Cerebellar cortex (tissue), 1 donor: ENCODE data around the gene HOXB6.

Experiments
- DNase-seq: peaks from one replicate; pipeline ENCODE4 v3.0.0-alpha.2; 2015; ENCODE audit warnings: low spot score

HOXB6 gene

DNA sequence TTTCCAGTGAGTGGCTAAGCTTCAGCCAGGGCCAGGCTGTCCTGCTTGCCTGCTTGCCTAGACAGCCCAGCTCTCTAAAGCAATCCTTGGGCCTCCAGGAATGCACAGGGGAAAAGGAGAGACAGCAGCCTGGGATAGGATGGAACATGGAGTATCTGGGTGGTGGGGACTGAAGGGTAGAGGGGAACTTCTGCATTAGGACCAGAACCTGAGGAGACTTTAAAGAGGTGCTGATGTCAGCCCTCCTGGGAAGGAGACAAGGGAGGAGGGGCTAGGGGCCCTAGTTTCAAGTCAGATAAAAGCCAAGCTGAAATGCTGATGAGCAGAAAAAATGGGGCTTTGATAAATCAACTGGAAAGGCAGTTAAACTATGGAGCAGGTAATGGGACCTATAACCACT lies 4.2 kb upstream of the HOXB6 start:
- DNase-seq = no peak

DNA sequence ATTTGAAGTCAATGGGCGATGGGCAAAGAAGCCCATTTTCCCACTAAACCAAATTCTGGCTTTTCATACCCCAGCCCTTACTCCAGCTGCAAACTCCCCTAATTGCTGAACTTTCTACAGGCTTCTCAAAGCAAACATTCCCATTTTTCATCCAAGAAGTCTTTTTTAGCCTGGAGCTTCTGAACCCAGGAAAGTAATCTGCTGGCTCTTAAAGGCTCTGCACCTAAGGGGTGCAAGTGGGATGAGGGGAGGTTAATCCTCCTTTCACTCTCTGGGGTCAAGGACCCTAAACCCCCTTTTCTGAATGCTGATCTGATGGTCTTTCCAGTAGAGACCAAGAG lies 3.7 kb upstream of the HOXB6 start:
- no peak for DNase-seq

DNA sequence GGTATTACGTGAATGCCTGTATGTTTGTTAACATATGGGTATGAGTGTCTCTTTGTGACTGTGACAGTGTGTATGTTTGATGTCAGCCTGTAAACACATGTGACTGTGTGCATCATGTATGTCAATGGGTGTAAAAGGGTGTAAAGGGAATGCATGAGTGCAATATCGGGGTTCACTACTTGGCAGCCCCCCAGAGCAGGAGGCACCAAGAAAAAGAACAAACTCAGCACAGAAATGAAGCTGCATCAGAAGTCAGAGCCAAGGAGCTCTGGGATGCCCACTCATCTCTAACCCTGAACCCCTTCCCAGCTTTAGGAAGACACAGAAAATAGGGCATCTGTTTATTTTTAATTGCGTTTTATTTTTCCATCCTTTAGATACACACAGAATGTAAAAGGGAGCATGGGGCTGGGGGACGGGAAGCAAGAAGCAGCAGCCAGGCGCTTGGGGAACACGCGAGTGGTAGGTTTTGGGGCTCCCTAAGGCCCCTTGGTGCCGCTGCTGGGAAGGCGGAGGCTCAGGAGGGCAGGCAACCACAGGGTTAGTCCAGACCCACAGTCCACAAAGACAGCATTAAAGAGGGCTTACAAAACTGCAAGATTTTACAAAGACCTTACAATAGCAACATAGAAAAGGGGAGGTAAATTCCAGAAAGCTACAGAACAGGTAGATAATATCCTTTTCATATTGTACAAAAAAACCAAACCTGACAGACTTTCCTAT lies 2.3 kb upstream of the HOXB6 start:
- no peak for DNase-seq

DNA sequence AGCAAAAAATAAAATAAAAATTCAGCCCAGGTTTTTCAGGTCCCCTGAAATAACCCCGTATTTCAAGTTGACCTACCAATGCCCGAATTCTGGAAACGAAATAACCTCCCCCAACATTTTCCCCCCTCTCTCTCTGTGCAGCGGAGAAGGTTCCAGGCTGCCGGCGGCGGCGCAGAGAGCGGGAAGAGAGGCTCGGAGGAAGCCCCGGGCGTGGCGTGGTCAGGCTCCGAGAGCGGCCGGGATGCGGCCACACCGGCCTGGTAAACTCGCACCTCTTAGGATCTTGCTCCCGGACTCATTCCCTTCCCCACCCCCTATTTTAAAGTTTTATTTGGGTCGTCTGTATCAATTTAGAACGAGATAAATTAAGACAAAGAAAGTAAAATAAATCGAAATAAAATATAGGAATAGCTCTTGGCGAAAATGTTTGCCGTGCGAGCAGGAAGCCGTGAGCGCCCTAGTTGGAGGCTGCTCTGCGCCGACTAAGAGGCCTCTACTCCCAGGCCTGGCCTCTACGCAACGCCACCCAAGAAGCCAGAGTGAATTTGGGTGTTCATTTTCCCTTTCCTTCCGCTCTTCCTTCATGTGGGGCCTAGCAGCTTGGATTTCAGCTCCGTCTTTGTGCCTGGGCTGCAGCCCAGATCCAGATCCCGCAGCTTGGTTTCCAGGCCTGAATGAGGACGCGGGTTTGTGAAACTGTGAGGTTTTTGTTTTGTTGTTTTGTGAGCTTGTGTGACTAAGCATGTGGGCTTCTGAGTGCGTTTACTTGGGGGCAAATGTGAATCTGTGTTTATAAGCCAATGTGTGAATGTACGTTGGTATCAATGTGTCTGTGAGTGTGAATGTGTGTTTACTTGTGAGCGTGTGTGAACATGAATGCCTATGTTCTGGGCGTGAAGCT lies 1.5 kb upstream of the HOXB6 start:
- DNase-seq = no peak

DNA sequence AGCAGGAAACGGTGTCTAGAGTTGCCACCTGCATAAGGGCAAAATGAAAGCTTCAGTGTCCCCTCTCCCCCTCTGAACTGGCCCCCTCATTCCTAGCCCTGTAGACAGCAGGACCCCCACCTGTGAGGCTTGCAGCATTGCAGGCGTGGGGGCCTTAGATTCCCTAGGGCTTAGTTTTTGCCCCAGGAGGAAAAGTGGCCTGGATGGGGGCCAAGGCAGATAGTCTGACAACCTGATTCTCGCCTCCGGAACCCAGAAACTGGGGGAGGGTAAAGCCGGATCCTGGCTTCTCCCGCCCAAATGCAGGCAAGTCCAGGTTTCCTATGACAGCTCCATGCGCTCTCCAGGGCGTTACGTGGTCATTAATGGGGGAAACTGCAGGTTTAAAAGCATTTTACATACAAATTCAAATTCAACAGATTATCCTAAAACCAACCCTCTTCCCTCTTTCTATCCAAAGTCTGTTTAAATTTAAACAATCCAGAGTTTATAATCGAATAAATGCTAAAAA lies 678 bp upstream of the HOXB6 start:
- DNase-seq = no peak

DNA sequence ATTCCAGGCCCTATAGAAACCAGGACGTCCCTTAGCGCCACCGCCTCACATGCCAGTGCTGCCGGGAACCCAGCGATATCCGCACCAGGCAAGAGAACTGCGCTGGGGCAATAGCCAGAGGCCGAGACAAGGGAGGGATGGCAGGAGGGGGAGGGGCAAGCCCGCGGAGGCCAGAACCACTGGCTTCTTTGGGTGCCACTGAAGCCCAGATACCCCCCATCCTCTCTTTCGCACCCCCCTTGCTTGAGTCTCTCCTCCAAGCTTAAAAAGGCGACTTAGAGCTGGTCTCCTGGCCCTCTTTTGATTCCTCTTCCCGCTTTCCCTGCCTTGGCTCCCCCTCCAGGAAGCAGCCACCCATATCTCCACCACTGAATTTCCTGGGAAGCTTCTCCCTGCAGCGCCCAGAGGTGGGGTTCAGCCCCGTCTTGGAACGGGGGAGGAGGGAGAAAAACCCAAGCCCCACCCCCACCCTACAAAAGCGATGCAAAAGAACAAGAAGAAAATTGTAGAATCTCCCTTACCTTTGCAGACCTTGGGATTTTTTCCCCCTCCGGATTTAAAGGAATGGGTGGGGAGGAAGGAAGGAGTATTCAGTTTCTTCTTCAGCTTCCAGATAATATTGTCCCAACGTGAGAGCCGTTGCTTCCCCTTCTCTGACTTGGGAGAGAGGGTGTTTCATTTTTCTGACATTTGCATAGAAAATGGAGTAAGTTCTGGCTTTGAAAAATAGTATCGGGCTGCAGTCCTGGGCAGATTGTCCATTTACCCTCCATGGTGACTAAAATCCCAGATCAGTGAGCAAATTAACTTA lies 622 bp downstream of the HOXB6 start:
- DNase-seq = no peak

DNA sequence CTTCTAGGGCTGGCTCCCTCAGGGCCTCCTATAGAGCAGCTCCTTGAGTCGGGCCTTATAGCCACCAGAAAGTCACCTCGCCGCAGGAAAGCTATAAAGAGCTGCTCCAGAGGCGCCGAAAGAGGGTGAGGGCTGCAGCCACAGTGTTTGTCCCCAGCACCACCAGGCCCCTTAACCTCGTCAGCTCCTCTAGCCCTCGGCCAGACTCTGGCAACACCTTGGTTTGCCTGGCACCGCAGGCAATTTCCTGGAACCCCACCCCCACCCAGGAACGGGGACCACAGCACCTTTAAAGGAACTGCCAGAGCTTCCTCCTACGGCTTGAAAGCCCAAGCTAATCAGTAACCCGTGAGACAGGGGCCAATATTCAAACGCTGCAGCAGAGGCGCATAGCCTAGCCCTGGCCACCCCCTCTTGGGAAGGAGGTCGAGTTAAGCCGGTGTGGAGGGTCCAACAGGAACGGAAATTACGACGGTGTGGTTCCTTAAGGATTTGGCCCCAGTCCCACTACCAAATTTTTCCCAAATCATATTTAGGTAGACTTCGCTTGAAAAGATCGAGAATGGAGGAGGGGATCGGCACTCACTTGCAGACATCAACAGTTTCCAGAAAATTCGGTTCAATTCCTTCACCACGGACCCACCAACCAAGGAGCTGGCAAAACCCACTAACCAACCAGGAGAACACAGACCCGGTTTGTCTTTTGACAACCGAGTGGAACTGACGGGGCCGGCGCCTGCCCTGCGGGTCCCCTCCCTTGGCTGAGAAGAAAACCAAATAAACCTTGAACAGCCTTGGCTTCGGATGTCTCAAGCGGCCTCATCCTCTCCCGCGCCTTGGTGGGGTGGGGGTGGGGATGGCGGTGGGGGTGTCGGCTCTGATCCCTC lies 3.0 kb downstream of the HOXB6 start:
- no peak for DNase-seq

DNA sequence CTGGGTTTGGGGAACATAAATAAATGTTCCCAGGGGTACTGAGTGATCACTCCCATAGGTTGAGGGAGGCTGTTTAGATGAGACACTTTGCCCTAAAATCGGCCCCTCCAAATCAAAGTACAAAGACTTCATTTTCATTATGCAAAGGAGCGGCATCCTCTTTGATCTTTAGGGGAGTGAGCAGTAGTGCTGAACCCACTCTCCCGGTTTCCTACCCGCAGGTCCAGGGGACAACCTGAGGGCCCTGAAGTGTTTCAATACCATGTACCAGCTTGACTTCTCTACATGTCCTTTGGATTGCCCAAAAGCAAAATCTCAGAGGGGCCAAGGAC lies 3.6 kb downstream of the HOXB6 start:
- no peak for DNase-seq

DNA sequence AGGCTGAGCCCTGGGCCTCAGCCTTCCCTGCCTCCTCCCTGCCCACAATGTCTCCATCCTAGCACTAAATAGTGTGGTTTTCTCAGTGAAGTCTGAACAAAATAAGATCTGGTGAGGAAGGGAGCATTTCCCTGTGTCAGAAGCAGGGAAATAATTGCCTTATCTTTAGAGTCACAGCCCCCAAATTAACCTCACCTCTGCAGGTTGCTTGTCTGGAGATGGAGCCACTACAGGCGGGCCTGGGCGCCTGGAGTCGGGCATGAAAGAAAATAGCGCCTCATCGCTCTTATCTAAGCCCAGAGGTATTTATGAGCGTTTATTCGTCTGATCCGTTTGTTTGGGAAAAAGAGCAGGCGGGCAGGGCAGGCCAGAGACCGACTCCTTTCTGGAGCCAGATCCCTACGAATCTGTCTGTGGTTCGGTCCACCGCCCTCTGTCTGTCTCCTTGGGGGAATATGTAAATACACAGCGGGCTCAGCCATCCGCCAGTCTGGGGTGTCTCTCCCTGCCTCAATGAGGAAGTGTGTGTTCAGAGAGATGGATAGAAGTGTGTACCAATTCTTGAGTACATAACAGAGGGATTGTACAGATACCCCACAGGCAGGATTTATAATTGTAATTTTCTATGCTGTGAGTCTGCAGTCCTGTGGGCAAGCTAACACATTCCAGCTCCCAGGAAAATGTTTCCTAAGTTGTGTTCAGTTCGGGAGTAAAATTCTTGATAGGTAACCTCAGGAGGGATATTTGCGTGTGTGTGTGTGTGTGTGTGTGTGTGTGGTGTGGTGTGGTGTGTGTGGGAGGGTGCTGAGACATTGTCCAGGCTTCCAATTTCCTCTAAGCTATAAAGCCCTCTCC lies 4.3 kb downstream of the HOXB6 start:
- no peak for DNase-seq

DNA sequence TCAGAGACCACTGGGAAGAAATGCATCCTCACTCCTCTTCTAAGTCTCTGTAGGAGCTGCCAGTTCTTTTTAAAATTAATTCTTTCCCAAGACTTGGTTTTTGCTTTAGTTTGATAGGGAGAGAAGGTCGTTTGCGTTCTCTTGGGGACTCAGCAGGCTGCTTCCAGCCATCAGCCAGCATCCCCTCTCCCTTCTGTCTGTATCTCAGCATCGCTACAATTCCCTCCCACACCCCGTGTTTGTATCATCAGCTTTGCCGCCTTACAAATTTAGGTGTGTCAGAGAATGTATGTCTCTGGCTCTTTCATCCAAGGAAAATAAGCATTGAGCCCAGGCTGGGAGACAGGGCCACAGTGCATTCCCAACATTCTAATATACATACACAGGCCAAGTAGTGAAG lies 5.4 kb downstream of the HOXB6 start:
- no peak for DNase-seq

DNA sequence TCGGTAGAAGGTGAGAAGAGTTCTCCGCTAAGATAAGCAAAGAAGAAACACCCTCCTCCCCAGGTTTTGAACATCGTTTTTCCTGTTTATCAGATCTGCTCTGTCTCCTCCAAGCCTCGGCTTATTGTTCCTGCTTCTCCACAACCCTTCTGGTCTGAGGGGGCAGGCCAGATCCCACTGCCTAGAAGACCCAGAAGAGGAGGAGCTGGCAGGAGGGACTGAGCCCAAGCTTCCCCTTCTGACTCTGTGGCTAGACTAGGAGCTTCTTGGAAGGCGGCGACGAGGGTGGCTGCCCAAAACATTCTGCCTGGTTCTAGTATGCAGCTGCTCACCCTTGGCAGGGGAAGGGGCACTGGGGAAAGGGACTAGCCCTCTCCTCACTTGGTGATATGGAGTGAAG lies 6.0 kb downstream of the HOXB6 start:
- no peak for DNase-seq

DNA sequence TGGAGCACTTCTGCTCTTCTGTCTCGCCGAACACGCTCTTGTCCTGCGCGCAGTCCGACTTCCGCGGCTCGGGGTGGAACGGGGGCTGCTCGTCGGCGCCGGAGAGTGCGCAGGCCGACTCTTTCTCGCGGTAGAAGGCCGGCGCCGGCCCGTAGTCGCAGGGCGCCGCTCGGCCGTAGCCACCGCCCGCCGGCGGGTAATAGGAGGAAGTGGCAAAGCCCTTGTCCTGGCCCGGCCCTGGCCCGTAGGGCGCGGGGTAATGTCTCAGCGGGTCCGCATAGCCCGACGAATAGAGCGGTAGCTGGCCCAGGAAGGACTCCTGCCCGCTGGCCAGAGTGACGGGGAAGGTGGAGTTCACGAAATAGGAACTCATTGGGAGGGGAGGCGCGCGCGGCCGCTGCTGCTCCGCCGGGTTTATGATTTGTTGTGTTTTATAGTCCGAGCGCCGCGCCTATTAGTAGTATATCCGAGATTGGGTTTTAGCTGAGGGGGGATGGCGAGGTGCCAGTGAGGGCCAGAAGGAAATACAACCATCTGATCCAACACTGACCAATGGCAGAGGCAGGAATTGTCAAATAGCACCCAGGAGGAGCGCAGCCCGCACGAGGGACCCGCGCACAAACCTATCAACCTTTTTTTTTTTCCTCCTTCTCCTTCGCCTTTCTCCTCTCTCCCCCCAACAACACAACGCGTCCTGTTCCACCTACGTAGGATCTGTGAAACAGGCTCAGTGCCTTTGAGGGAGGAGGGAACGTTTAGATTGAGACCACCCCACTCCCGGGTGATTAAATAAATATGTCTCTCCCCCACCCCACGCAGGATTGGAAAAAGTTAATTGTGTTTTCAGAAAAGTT lies 6.8 kb downstream of the HOXB6 start:
- DNase-seq = no peak

DNA sequence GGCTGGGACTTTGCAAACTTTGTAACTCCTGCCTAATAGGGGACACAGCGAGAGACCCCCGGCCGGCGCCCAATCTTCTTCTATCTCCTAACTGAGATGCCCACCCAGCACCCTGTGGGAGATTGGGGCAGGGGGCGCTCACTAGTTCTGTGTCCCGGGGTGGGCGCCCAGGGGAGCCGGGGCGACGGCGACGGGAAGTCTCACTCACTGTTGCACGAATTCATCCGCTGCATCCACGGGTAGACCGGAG lies 7.3 kb downstream of the HOXB6 start:
- DNase-seq = no peak

DNA sequence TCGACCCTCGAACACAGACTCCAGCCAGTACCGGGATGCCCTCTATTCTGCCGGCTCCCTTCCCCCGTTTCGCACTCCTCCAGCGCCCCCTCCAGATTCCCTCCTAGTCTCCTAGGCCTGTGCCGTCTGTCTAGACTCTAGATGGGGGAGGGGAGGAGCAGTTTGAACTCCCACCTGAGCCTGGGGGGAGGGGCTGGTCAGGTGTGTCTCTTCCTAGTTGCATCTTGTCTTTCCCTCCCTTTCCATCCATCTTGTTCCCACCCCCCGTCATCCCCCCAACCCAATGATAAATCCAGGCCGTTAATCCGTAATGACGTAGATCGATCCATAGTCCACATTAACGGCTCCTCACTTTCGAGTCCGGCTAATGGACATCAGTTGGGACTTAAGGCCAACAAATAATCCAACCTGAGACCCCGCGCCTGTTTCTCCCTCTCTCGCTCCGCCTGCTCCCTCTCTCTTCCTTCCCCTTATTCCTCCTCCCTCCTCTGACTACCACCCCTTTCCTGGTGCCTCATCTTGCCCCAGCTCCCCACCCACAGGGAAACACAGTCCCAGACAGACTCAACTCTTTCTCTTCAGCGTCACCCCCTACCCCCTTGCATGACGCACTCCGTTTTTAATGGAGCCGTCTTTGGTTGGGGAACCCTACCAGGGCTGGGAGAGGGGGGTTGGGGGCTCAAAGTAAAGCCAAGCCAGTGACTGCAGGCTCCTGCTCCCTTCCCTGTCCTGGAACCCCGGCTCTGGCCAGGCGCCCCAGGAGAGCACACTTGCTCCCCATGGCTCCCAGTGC lies 7.9 kb downstream of the HOXB6 start:
- no peak for DNase-seq

DNA sequence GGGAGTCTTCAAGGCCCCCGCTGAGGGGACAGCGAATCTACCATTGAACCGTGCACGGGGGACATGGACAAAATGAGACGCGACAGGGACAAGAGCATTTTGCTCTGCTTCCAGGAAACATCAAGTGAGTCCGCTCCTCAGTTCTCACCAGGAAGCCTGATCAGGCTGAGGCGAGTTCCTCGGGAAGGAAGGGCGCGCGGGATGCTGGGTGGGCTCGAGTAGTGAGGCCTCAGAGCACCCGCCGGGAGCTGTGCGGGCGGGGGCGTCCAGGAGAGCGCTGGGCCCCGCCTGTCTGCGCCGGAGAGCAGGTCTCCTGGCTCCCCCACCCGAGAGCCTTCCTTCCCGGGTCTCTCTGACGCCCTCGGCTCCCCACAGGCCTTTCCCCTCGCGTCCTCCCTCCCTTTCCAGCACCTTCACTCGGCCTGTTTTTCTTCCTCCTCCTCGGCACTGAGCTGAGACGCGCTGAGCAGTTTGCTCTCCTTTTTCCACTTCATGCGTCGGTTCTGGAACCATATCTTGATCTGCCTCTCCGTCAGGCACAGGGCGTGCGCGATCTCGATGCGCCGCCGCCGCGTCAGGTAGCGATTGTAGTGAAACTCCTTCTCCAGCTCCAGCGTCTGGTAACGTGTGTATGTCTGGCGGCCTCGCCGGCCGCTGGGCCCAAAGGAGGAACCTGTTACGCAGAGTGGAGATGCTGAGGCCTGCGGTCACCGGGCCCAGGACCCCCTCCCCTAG lies 8.6 kb downstream of the HOXB6 start:
- DNase-seq = no peak

DNA sequence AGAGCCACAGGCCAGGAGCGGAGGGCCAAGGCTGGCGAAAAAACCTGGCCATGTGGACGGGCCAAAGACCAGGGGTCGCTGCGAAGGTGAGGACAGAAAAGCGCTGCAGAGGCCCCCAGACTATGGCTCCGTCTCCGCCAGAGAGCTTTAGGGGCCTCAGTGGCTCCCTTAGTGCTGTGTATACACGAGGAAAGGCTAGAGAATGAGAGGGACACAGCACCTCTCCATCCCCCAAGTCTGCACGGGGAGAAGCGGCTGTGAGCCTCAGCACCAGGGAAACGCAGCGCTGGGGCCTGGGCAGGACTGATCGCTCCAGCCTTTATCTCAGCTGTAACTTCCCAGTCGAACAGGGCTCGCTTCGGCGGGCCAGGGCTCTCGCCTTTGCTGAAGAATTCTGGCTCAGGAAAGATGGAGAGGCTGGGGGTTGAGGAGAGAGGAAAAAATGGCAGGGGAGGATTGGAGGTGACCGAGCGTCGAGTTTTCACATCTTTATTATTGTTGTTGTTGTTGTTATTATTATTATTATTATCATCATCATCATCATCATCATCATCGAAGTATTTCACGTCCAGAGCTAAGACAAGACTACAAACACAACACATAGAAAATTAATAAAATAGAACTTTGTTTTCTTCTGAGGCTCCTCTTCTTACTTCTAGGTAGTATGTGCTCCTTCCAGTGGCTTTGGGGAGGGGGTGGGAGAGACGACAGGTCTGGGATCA lies 9.3 kb downstream of the HOXB6 start:
- no peak for DNase-seq

DNA sequence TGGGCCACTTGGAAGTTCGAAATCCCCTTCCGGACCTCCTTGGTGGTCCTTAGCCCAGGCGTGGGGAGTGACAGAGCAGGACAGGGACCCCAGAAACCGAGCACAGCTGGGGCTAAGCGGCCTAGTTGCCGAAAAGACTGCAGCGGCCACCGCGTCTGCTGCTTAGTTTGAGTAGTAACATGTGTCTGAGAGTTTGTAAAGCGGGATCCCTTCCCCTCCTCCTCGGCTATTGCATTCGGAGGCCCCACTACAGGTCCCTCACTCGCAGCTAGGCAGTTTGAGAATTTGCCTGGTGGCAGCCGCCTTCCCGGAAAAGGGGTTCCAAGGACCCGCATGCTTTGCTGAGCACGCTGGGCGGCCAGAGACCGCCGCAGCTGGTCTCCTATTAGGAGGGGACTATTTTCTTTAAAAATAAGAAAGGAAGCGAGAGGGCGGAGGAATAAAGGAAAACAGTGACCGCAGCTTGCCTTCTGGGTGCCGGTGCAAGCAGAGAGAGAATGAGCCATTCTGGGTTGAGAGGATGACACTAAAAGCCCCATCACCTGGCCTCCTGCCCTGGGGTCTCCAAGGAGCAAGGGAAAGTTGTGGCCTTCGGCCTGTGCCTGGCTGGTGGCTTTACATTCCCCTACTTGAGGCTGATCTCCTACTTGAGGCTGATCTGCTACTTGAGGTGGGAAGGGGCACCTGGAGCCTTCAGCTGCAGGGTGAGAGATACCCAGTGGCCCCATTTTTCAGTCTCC lies 10.1 kb downstream of the HOXB6 start:
- DNase-seq = no peak
